OCI-LY7 (cell line): ENCODE data around the gene ASB18. TPM values are rescaled to one million over a fixed set of nuclear protein-coding genes. Genes with fewer than 3 reads are reported as not detected.

Source experiments
- BruUV-seq: library from RNA; stranded (reverse); fragments of 400-500 nt; replicated peaks from 2 replicates; lab custom pipeline; 2021; lab: Mats Ljungman, UMichigan
- CTCF ChIA-PET: fragments of 300-600 bp; sonication (Branson Sonifier 250); formaldehyde crosslinking; loops from one replicate; lab custom pipeline; 2022; ENCODE audit warnings: antibody characterized with exemption; ENCODE audit not compliant: unreplicated experiment; lab: Charles Lee
- POLR2A ChIA-PET: fragments of 300-600 bp; sonication (Branson Sonifier 250); formaldehyde crosslinking; loops from one replicate; lab custom pipeline; 2022; ENCODE audit warnings: antibody characterized with exemption; lab: Charles Lee
- DNase-seq: peaks from one replicate; pipeline ENCODE4 v3.0.0-alpha.2; 2015; ENCODE audit warnings: low spot score
- H2AFZ ChIP-seq: fragments of 200-600 bp; sonication (generic), shearing (Covaris generic); 2 replicates; pipeline ENCODE4 v1.6.1; 2014; ENCODE audit warnings: mild to moderate bottlenecking, antibody characterized with exemption, low read length, moderate library complexity
- H3K27ac ChIP-seq: fragments of 200-600 bp; sonication (generic); 2 replicates; pipeline ENCODE4 v1.5.1; 2014; ENCODE audit warnings: mixed run types, low read depth, mild to moderate bottlenecking, moderate library complexity, low read length, inconsistent platforms; ENCODE audit not compliant: poor library complexity, severe bottlenecking
- H3K36me3 ChIP-seq: fragments of 200-600 bp; sonication (generic); 2 replicates; pipeline ENCODE4 v1.6.1; 2014; ENCODE audit warnings: mild to moderate bottlenecking, antibody characterized with exemption, low read length, moderate library complexity, mixed read lengths; ENCODE audit not compliant: insufficient read depth
- H3K4me1 ChIP-seq: fragments of 200-600 bp; sonication (generic); 2 replicates; pipeline ENCODE4 v1.5.1; 2014; ENCODE audit warnings: mild to moderate bottlenecking, low read length; ENCODE audit not compliant: insufficient read depth, poor library complexity, severe bottlenecking
- H3K4me2 ChIP-seq: fragments of 200-600 bp; sonication (generic); 2 replicates; pipeline ENCODE4 v1.6.1; 2014; ENCODE audit warnings: mild to moderate bottlenecking, low read length
- H3K4me3 ChIP-seq: fragments of 200-600 bp; sonication (generic); 2 replicates; pipeline ENCODE4 v1.5.1; 2014; ENCODE audit warnings: mild to moderate bottlenecking, low read depth, low read length; ENCODE audit not compliant: poor library complexity, severe bottlenecking
- H3K79me2 ChIP-seq: fragments of 200-600 bp; sonication (generic); 2 replicates; pipeline ENCODE4 v1.6.1; 2016; ENCODE audit warnings: low read depth, mild to moderate bottlenecking, low read length, moderate library complexity, mixed read lengths; ENCODE audit not compliant: insufficient read depth
- H3K9me2 ChIP-seq: fragments of 200-600 bp; sonication (generic); 2 replicates; pipeline ENCODE4 v1.6.1; 2016; ENCODE audit warnings: mild to moderate bottlenecking, low read length, mixed read lengths; ENCODE audit not compliant: insufficient read depth
- H3K9me3 ChIP-seq: fragments of 200-600 bp; sonication (generic); 2 replicates; pipeline ENCODE4 v1.6.1; 2014; ENCODE audit warnings: mild to moderate bottlenecking, mixed run types, low read length, mixed read lengths
- H4K20me1 ChIP-seq: fragments of 200-600 bp; sonication (generic); 2 replicates; pipeline ENCODE4 v1.6.1; 2014; ENCODE audit warnings: mild to moderate bottlenecking, antibody characterized with exemption, low read length, moderate library complexity, mixed read lengths; ENCODE audit not compliant: insufficient read depth
- EZH2phosphoT487 ChIP-seq: fragments of 200-600 bp; sonication (generic); IDR thresholded peaks from 2 replicates; pipeline ENCODE4 v1.6.1; 2018; ENCODE audit warnings: low read depth, borderline replicate concordance, mild to moderate bottlenecking, mixed run types, antibody characterized with exemption, low read length, moderate library complexity, mixed read lengths
- intact Hi-C: fragments of 100-400 bp; cut with micrococcal nuclease; formaldehyde crosslinking; loops from one replicate; pipeline ENCODE4 v1.10.0; 2022; ENCODE audit not compliant: unreplicated experiment
- total RNA-seq, 2 experiments: library from RNA; depleted of rRNA in 1 of 2; stranded (reverse); fragments of >200 nt in 1 of 2; shearing (Covaris generic) in 1 of 2; gene quantifications; 2 replicates each; pipeline ENCODE4 v1.2.3, GENCODE V29; 2014 to 2022
- TF ChIP-seq, protein P1 (sequence below): fragments of 200-600 bp; sonication (generic); conservative IDR thresholded peaks from 2 replicates; pipeline ENCODE4 v1.5.1; 2014; ENCODE audit warnings: mild to moderate bottlenecking, antibody characterized with exemption, low read length, moderate library complexity, mixed read lengths

Gene ASB18
- total RNA-seq, 2 experiments from 2014 or later, result not detected

- H3K4me1 ChIP-seq, result no peaks in the 10 kb centered on the region
- no peak overlapping the region for H2AFZ ChIP-seq
- TF ChIP-seq, protein P1, sequence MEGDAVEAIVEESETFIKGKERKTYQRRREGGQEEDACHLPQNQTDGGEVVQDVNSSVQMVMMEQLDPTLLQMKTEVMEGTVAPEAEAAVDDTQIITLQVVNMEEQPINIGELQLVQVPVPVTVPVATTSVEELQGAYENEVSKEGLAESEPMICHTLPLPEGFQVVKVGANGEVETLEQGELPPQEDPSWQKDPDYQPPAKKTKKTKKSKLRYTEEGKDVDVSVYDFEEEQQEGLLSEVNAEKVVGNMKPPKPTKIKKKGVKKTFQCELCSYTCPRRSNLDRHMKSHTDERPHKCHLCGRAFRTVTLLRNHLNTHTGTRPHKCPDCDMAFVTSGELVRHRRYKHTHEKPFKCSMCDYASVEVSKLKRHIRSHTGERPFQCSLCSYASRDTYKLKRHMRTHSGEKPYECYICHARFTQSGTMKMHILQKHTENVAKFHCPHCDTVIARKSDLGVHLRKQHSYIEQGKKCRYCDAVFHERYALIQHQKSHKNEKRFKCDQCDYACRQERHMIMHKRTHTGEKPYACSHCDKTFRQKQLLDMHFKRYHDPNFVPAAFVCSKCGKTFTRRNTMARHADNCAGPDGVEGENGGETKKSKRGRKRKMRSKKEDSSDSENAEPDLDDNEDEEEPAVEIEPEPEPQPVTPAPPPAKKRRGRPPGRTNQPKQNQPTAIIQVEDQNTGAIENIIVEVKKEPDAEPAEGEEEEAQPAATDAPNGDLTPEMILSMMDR, result no peak
- no peak for TF ChIP-seq EZH2phosphoT487
- H3K4me2 ChIP-seq, result no peak overlapping the region
- ChIA-PET POLR2A (interaction anchor here (1.0 kb wide), 1 partner anchor 223 kb away, joined by 3 read pairs; no protein-coding TSS in a partner anchor), CTCF (interaction anchor here (0.6 kb wide), 1 partner anchor 414 kb away, joined by 5 read pairs; no protein-coding TSS in a partner anchor)
- DNase-seq, result no peak
- H3K4me3 ChIP-seq, result no peak overlapping the region
- BruUV-seq, result no TSS peak
- no peaks in the 10 kb centered on the region for H4K20me1 ChIP-seq
- H3K79me2 ChIP-seq, result no peaks in the 10 kb centered on the region
- H3K36me3 ChIP-seq, result no peaks in the 10 kb centered on the region
- intact Hi-C loops, result loop anchor here (2.0 kb wide), 1 partner anchor 413 kb away; no protein-coding TSS in a partner anchor
- no peak overlapping the region for H3K27ac ChIP-seq
- no peaks in the 10 kb centered on the region for H3K9me3 ChIP-seq
- H3K9me2 ChIP-seq, result no peaks in the 10 kb centered on the region
Observed at GRCh38 chr2:236179236-236180075, 84.8 kb downstream of the ASB18 start.

DNA sequence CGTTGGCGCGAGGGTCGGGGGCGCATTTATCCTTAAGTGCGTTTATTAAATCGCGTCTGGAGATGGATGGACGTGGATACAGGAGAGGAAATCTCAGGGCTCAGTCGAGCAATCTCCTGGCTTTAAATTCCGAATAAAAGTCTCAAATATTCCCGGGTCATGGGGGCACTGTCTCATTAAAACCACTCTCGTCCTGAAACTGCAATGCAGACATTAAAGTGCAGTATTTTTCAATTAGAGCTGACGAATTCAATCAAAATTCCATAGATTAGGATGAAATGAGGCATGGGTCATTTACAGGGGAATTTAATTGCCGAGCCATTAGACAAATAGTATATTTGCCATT, 85.3 kb downstream of the ASB18 start:
- no peaks in the 10 kb centered on the region for H4K20me1 ChIP-seq
- no peaks in the 10 kb centered on the region for H3K4me1 ChIP-seq
- intact Hi-C loops, result no loop called here
- H3K4me2 ChIP-seq, result no peak overlapping the region
- H3K36me3 ChIP-seq, result no peaks in the 10 kb centered on the region
- BruUV-seq, result no TSS peak
- TF ChIP-seq, protein P1, result no peak
- TF ChIP-seq EZH2phosphoT487, result no peak
- H3K9me2 ChIP-seq, result no peaks in the 10 kb centered on the region
- H3K27ac ChIP-seq, result no peak overlapping the region
- DNase-seq, result no peak
- H3K9me3 ChIP-seq, result no peaks in the 10 kb centered on the region
- H3K4me3 ChIP-seq, result no peak overlapping the region
- H2AFZ ChIP-seq, result no peak overlapping the region
- ChIA-PET CTCF (no interaction called here), POLR2A (no interaction called here)
- H3K79me2 ChIP-seq, result no peaks in the 10 kb centered on the region
